Tibial nerve (tissue), 4 donors: Measurements from ENCODE around the gene HDHD5. TPM values are rescaled to one million over a fixed set of nuclear protein-coding genes. Genes with fewer than 3 reads are reported as not detected.

ENCODE experiments used
- DNase-seq, 2 donors: peaks; one replicate each; pipeline ENCODE4 v3.0.0-alpha.2; 2019; ENCODE audit warnings: low spot score in 2 of 2
- H3K27ac ChIP-seq, 4 donors: fragments of 200-600 bp; sonication (generic) in 3 of 4; one replicate each; pipeline ENCODE4 v1.5.1; 2017 to 2019; ENCODE audit warnings: mild to moderate bottlenecking in 1 of 4
- H3K27me3 ChIP-seq, 2 donors: fragments of 200-600 bp; sonication (generic) in 1 of 2; one replicate each; pipeline versions ENCODE4 v1.5.1 to v1.6.0; 2017 to 2019
- H3K36me3 ChIP-seq, 3 donors: fragments of 200-600 bp; sonication (generic); one replicate each; pipeline ENCODE4 v1.5.1; 2018 to 2019
- H3K4me1 ChIP-seq, 4 donors: fragments of 200-600 bp; sonication (generic) in 3 of 4; one replicate each; pipeline ENCODE4 v1.5.1; 2017 to 2019
- H3K4me3 ChIP-seq, 4 donors: fragments of 200-600 bp; sonication (generic) in 3 of 4; one replicate each; pipeline ENCODE4 v1.5.1; 2017 to 2019; ENCODE audit warnings: mild to moderate bottlenecking in 1 of 4, moderate library complexity in 1 of 4
- H3K9me3 ChIP-seq, 4 donors: fragments of 200-600 bp; sonication (generic) in 3 of 4; one replicate each; pipeline ENCODE4 v1.5.1; 2017 to 2019
- EP300 ChIP-seq, 2 donors: sonication (generic); formaldehyde crosslinking; IDR thresholded peaks; one replicate each; pipeline ENCODE4 v1.6.1; 2017; ENCODE audit warnings: antibody characterized with exemption in 2 of 2, mild to moderate bottlenecking in 1 of 2
- POLR2A ChIP-seq, 2 donors: fragments of 450-650 bp; IDR thresholded peaks; one replicate each; pipeline ENCODE4 v1.6.1; 2017; ENCODE audit warnings: antibody characterized with exemption in 2 of 2, mild to moderate bottlenecking in 2 of 2, moderate library complexity in 2 of 2
- WGBS, 2 donors: methylation state at CpG; one replicate each; pipeline ENCODE4 v1.1.5; 2018; 5-methylcytosine and 5-hydroxymethylcytosine counted together
- total RNA-seq, 4 donors: library from RNA; depleted of rRNA; stranded (reverse); fragments of >200 nt; gene quantifications; one replicate each; pipeline ENCODE4 v1.1.0, GENCODE V29; 2016
- TF ChIP-seq, protein P1 (sequence below), 5 experiments: fragments of 200-600 bp in 3 of 5; fragments of 450-650 bp in 2 of 5; sonication (generic) in 3 of 5; IDR thresholded peaks; one replicate each; pipeline ENCODE4 v1.5.1; 2016 to 2019; ENCODE audit warnings: antibody characterized with exemption in 5 of 5, mild to moderate bottlenecking in 3 of 5, moderate library complexity in 2 of 5

HDHD5 gene
- total RNA-seq, 4 donors from 2014 or later: 34.7 to 51.3 (median 44.3) TPM

DNA sequence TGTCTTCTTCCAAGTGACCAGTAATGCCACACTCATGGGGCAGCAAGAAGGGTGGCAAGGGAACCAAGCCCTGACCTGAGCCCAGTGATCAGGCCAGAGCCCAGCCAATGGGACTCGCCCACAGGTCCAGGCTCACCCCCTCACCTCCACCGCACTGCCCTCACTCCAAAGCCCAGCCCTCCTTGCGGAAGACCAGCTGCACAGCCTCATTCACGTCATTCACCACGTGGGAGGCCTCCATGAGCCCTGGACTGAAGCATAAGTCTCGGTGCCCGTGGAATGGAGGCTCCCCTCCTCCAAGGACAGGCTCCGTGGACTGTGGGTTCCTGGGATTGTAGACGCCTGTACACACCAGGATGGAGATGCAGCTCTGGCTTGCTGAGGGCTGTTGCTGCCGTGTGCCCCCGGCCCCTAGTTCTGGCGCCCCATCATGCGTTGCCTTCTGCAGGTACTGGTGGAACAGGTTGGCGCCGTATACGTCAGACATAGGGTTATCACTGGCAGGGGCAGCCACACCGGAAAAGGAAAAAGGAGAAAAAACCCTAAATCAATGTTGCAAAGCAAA is 21.1 kb downstream of the HDHD5 start:
- DNase-seq: no peak
- Histone ChIP-seq H3K36me3 (peaks cover 0 to 85% (median 6%) of the 10 kb centered on the region in 3 donors), H3K4me1 (no peaks in the 10 kb centered on the region), H3K9me3 (no peaks in the 10 kb centered on the region), H3K27me3 (no peaks in the 10 kb centered on the region), H3K4me3 (no peak overlapping the region), H3K27ac (no peak overlapping the region)
- TF ChIP-seq, protein P1, sequence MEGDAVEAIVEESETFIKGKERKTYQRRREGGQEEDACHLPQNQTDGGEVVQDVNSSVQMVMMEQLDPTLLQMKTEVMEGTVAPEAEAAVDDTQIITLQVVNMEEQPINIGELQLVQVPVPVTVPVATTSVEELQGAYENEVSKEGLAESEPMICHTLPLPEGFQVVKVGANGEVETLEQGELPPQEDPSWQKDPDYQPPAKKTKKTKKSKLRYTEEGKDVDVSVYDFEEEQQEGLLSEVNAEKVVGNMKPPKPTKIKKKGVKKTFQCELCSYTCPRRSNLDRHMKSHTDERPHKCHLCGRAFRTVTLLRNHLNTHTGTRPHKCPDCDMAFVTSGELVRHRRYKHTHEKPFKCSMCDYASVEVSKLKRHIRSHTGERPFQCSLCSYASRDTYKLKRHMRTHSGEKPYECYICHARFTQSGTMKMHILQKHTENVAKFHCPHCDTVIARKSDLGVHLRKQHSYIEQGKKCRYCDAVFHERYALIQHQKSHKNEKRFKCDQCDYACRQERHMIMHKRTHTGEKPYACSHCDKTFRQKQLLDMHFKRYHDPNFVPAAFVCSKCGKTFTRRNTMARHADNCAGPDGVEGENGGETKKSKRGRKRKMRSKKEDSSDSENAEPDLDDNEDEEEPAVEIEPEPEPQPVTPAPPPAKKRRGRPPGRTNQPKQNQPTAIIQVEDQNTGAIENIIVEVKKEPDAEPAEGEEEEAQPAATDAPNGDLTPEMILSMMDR (IDR thresholded peaks at IDR 0.05): no peak
- TF ChIP-seq EP300 (IDR thresholded peaks at IDR 0.05) (no peak), POLR2A (IDR thresholded peaks at IDR 0.05) (no peak)
- 86 to 94% methylated on average over 10 to 17 of the region's 17 CpGs for WGBS, 2 donors

DNA sequence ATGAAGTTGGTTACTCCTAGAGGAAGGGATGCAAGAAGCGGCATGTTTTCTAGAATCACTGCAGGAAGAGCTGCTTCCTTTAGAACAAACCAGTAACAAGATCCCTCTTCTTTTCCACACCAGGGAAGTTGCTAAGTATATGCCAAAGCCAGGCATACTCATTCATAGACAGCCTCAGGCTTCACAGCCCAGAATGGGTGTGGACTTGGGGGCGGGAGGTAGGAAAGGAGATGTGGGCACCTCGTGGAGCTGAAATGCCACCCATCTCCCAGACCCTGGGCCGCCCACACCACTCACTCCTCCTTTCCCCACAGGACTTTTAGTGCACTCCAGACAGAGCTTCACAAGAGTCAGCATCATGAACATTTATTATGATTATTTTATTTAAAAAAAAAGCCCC is 21.9 kb downstream of the HDHD5 start:
- no peaks in the 10 kb centered on the region for H3K4me1 ChIP-seq
- WGBS, 2 donors: 80 to 81% methylated on average over 4 of the region's 4 CpGs
- peaks cover 0 to 77% (median 6%) of the 10 kb centered on the region in 3 donors for H3K36me3 ChIP-seq
- TF ChIP-seq POLR2A (IDR thresholded peaks at IDR 0.05): no peak
- TF ChIP-seq, protein P1 (IDR thresholded peaks at IDR 0.05): no peak
- TF ChIP-seq EP300 (IDR thresholded peaks at IDR 0.05): no peak
- no peak overlapping the region for H3K27ac ChIP-seq
- no peak for DNase-seq
- no peaks in the 10 kb centered on the region for H3K27me3 ChIP-seq
- no peaks in the 10 kb centered on the region for H3K9me3 ChIP-seq
- no peak overlapping the region for H3K4me3 ChIP-seq

- DNase-seq: no peak
- no peaks in the 10 kb centered on the region for H3K9me3 ChIP-seq
- TF ChIP-seq, protein P1 (IDR thresholded peaks at IDR 0.05): no peak
- TF ChIP-seq POLR2A (IDR thresholded peaks at IDR 0.05): no peak
- no peak for TF ChIP-seq EP300 (IDR thresholded peaks at IDR 0.05)
- H3K27ac ChIP-seq: no peak overlapping the region
- H3K4me1 ChIP-seq: no peaks in the 10 kb centered on the region
- H3K27me3 ChIP-seq: no peaks in the 10 kb centered on the region
- peaks cover 0 to 58% (median 6%) of the 10 kb centered on the region in 3 donors for H3K36me3 ChIP-seq
- H3K4me3 ChIP-seq: no peak overlapping the region
- WGBS, 2 donors: 77 to 88% methylated on average over 15 of the region's 15 CpGs
These were observed 23.8 kb downstream of the HDHD5 start for GRCh38 chr22:17135153-17135760.

GRCh38 chr22:17133137-17133536 is 25.9 kb downstream of the HDHD5 start:
- Histone ChIP-seq H3K27ac (no peak overlapping the region), H3K36me3 (peaks cover 0 to 37% (median 6%) of the 10 kb centered on the region in 3 donors), H3K4me3 (no peak overlapping the region), H3K9me3 (no peaks in the 10 kb centered on the region), H3K27me3 (no peaks in the 10 kb centered on the region), H3K4me1 (no peaks in the 10 kb centered on the region)
- WGBS, 2 donors: 84 to 94% methylated on average over 6 to 7 of the region's 7 CpGs
- TF ChIP-seq EP300 (IDR thresholded peaks at IDR 0.05): no peak
- TF ChIP-seq, protein P1 (IDR thresholded peaks at IDR 0.05): no peak
- no peak for TF ChIP-seq POLR2A (IDR thresholded peaks at IDR 0.05)
- DNase-seq: no peak

DNA sequence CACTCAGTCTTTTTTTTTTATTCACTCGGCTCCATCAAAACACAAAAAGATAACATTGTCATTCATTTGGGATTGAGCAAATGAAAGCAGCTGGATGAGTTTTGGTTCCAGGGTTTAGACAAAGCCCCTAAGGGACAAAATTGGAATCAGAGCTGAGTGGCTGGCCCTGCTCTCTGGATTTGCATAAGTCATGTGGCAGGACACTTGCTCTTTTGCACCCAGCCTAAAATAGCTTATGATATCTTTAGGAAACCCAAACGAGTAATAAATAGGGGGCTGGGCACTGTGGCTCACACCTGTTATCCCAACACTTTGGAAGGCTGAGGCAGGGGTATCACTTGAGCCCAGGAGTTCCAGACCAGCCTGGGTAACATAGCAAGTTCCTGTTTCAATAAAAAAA is 27.0 kb downstream of the HDHD5 start:
- no peak for DNase-seq

More for the DNA sequence above, 27.0 kb downstream of the HDHD5 start:
- WGBS, 2 donors: 15 to 19% methylated on average over 2 of the region's 2 CpGs
- H3K36me3 ChIP-seq: peaks cover 0 to 27% (median 0%) of the 10 kb centered on the region in 3 donors
- TF ChIP-seq EP300 (IDR thresholded peaks at IDR 0.05) (no peak), POLR2A (IDR thresholded peaks at IDR 0.05) (no peak)
- TF ChIP-seq, protein P1 (IDR thresholded peaks at IDR 0.05): no peak
- H3K9me3 ChIP-seq: no peaks in the 10 kb centered on the region
- H3K27me3 ChIP-seq: no peaks in the 10 kb centered on the region
- H3K4me3 ChIP-seq: no peak overlapping the region
- no peaks in the 10 kb centered on the region for H3K4me1 ChIP-seq
- H3K27ac ChIP-seq: no peak overlapping the region
